GM21515 (cell line): ENCODE data around the gene PDCD1.
"Not testable (repeated sequence)": the region's sequence is repeated elsewhere in the genome, so short reads cannot be mapped to it uniquely, and the experiment has no call there.

Experiments used
- ATAC-seq: cut with Tn5 transposase; IDR thresholded peaks from one replicate; pipeline ENCODE4 v1.9.1; 2021; ENCODE audit not compliant: unreplicated experiment

Gene PDCD1

GRCh38 chr2:241879326-241879725 is 20.6 kb upstream of the PDCD1 start:
- ATAC-seq, result no peak

GRCh38 chr2:241877989-241878970 is 19.6 kb upstream of the PDCD1 start:
- ATAC-seq, result no peak

- ATAC-seq, result no peak
These were observed 18.5 kb upstream of the PDCD1 start for GRCh38 chr2:241877197-241877685.

DNA sequence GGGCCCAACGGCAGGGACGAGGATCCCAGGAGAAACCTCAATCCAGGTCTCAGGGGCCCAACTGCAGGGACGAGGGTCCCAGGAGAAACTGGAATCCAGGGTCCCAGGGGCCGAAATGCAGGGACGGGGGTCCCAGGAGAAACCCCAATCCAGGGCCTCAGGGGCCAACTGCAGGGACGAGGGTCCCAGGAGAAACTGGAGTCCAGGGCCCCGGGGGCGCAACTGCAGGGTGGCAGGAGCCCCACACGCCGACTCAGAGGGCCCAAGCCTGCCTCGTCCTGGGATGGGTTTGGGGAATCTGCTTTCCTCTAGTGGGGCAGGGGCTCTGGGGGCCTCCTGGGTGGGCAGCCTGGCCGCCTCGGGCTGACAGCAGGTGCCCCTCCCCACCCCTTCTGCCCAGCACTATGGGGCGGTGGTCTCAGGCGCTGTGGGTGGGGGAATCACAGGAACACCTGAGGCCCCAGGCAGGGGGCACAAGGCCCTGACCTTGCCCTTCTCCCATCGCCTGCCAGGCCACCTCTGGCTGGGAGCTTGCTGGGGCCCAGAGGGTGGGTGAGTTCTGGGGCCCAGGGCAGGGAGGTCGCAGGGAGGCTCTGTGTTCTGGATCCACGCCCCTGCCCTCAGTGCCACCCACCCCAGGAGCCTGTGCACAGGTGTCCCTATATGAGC is 18.0 kb upstream of the PDCD1 start:
- ATAC-seq, result no peak

DNA sequence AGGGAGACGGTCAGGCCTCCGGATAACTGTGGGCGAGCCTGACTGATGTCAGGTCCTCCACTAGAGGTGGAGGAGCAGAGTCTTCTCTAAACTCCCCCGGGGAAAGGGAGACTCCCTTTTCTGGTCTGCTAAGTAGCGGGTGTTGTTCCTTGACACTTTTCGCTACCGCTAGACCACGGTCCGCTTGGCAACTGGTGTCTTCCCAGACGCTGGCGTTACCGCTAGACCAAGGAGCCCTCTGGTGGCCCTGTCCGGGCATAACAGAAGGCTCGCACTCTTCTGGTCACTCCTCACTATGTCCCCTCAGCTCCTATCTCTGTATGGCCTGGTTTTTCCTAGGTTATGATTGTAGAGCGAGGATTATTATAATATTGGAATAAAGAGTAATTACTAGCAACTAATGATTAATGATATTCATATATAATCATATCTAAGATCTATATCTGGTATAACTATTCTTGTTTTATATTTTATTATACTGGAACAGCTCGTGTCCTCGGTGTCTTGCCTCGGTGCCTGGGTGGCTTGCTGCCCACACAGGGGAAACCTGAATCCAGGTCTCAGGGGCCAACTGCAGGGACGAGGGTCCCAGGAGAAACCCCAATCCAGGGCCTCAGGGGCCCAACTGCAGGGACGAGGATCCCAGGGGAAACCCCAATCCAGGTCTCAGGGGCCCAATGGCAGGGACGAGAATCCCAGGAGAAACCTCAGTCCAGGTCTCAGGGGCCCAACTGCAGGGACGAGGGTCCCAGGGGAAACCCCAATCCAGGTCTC is 17.2 kb upstream of the PDCD1 start:
- ATAC-seq, result not testable (repeated sequence)

GRCh38 chr2:241874277-241874925 is 15.7 kb upstream of the PDCD1 start:
- ATAC-seq, result no peak

GRCh38 chr2:241873803-241874110 is 15.1 kb upstream of the PDCD1 start:
- ATAC-seq, result no peak

GRCh38 chr2:241873081-241873802 is 14.5 kb upstream of the PDCD1 start:
- no peak for ATAC-seq

GRCh38 chr2:241872313-241872642 is 13.6 kb upstream of the PDCD1 start:
- ATAC-seq, result no peak

GRCh38 chr2:241871538-241872312 is 13.0 kb upstream of the PDCD1 start:
- no peak for ATAC-seq

- no peak for ATAC-seq
These were observed 12.2 kb upstream of the PDCD1 start for GRCh38 chr2:241870611-241871537.

GRCh38 chr2:241870081-241870541 is 11.4 kb upstream of the PDCD1 start:
- no peak for ATAC-seq

DNA sequence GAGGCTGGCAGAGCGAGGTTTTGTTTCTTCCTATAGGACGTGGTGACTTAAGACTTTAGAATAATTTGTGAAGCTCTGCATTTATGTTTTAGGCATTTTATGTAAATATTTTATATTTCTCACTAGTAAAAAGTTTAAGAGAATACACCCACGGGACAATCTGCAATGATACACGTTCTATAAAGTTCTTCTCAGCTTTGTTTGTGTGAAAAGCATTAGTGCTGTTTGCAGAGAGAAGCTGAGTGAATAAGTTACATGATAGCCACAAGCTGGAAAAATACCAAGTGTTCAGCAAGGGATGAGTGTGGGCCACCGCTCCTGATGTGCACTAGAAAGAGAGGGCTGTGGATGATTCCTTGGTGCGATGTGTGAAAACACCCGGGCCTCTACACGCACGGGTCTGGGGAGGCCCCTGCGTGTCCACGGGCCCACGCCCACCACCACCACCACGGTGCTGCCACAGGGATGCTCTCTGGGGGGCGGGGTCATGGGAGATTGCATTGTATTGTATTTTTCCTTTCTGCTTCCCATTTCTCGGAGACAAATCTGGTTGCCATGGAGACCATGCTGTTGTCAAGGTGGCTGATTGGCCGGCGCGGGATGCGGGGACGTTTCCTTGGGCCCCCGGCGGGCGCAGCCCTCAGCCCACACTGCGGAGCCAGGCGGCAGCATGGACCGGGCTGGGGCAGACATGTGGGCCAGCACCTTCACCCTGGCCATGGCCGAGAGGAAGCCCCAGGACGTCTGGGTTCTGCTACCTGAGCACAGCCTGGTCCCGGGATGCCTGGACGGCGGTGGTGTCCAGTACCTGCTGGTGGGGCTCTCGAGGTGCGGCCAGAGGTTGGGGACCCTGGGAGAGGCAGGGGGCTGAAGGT is 10.6 kb upstream of the PDCD1 start, which contains the start of gene RTP5:
Gene RTP5 (plus strand): TSS at position 643 of the 875 bp plus-strand sequence. CDS start 28 bp downstream, at position 671.
- ATAC-seq, result no peak

DNA sequence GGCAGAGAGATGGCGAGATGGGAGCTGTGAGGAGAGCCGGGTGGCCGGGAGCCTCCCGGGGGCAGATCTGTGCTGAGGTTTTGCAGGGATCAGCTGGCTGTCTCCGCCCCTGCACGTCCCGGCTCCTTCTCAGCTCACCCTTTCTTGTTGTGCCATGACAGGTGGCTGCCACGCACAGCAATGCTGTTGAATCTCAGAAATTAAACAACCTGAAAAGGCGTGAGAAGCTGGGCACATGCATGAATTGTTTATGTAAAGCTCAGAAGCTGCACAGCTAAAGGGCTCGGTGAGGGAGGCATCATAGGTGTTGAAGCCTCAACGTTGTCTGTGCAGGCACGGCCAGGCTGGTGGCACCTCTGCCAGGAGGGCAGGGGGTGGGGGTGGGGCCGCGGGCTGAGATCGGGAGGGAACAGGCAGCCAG is 10.0 kb upstream of the PDCD1 start:
- no peak for ATAC-seq

- ATAC-seq, result no peak
These were observed 9.2 kb upstream of the PDCD1 start for GRCh38 chr2:241867776-241868420.

GRCh38 chr2:241866790-241867645 is 8.3 kb upstream of the PDCD1 start:
- ATAC-seq, result no peak
